Adrenal gland (tissue), 5 donors: Measurements from ENCODE around the gene ARFIP2.

ENCODE experiments used
- POLR2A ChIP-seq, 2 donors: fragments of 450-650 bp; IDR thresholded peaks; one replicate each; pipeline ENCODE4 v1.6.1; 2017; ENCODE audit warnings: antibody characterized with exemption in 2 of 2, mild to moderate bottlenecking in 2 of 2, moderate library complexity in 1 of 2
- TF ChIP-seq, protein P1 (sequence below), 6 experiments: fragments of 450-650 bp in 4 of 6; fragments of 200-600 bp in 2 of 6; sonication (generic) in 1 of 6; IDR thresholded peaks; 1 replicate in 5 of 6; 2 replicates in 1 of 6; pipeline versions ENCODE4 v1.5.1 to v1.8.0; 2016 to 2021; ENCODE audit warnings: antibody characterized with exemption in 6 of 6, mild to moderate bottlenecking in 2 of 6, moderate library complexity in 1 of 6
- donor health status: DM: no; HTN: no; CAD: no.

DNA sequence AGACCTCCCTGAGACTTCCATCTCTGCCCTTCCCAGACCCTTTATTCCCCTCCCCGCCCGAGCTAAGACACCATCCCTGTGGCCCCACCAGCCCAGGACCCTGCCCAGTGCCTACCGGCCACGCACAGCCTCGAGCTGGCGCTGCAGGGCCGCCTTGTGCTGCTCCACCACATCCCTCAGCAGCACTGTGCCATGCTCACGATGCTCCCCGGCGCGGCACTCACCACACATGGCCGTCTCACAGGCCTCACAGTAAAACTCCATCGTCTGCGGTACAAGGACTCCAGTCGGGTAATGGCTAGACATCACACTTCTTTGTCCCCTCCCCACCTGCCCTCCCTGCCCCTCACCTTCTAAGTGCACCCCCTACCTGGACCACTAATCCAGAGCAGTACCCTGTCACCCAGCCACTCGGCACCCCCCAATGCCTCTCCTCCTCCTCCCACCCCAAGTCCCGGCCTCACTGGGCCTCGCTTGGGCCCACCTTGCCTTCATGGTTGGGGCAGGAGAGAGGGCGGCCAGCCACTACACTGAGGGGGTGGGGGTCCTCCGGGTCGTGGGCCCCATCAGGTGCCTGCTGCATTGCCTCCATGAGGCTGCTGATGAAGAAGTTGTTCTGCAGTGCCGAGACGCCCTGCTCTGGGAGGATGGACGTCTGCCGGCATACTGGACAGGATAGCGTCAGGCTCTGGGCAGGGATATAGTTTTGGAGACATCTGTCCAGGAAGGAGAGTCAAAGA is 23.4 kb downstream of the ARFIP2 start:
- TF ChIP-seq, protein P1, sequence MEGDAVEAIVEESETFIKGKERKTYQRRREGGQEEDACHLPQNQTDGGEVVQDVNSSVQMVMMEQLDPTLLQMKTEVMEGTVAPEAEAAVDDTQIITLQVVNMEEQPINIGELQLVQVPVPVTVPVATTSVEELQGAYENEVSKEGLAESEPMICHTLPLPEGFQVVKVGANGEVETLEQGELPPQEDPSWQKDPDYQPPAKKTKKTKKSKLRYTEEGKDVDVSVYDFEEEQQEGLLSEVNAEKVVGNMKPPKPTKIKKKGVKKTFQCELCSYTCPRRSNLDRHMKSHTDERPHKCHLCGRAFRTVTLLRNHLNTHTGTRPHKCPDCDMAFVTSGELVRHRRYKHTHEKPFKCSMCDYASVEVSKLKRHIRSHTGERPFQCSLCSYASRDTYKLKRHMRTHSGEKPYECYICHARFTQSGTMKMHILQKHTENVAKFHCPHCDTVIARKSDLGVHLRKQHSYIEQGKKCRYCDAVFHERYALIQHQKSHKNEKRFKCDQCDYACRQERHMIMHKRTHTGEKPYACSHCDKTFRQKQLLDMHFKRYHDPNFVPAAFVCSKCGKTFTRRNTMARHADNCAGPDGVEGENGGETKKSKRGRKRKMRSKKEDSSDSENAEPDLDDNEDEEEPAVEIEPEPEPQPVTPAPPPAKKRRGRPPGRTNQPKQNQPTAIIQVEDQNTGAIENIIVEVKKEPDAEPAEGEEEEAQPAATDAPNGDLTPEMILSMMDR (IDR thresholded peaks at IDR 0.05) = no peak
- no peak for TF ChIP-seq POLR2A (IDR thresholded peaks at IDR 0.05)
